SH-SY5Y (cell line): Measurements from ENCODE around the gene HBG1.

Source experiments
- GATA2 ChIP-seq: IDR thresholded peaks from 2 replicates; pipeline ENCODE4 v1.6.1; 2011; ENCODE audit warnings: mild to moderate bottlenecking, low read depth, low read length
- GATA3 ChIP-seq: IDR thresholded peaks from 2 replicates; pipeline ENCODE4 v1.6.1; 2011; ENCODE audit warnings: low read depth, mild to moderate bottlenecking, low read length, moderate library complexity

DNA sequence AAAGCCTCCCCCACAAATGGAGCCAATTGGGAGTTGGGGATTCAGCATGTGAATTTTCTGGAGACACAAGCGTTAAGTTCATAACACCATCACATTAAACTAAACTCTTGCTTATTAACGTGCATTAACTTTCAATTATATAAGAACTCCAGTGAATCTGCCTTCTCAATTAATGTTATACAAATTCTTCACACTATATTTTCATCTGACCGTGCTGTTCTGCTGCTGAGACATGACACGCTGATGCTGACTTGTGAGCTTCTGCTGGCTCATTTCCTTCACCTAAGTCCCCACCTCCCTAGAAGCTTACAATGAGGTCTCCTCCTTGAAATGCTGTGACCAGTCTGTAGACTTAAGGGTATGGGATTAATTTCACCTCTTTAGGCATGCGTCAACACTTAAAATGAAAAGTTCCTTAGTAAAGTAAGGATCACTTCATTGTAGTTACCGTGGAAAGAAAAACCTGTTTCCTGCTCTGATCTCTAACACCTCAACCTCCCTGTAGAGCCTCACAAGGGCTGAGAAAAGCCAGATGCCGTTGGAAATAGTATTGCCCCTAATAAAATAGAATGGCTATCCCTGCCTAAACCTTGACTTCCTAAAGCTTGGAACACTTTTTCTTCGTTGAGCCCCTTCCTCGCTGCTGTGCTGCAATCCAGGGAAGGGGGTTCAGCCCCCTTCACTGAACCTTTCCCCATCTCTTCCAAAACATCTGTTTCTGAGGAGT lies 2.7 kb upstream of the HBG1 start:
- TF ChIP-seq GATA3, result no peak
- TF ChIP-seq GATA2, result no peak
